C1 segment of cervical spinal cord (tissue), 14 donors: Measurements from ENCODE around the gene MRC2.
"Not testable (repeated sequence)": the region's sequence is repeated elsewhere in the genome, so short reads cannot be mapped to it uniquely, and the experiment has no call there.

Experiments
- DNase-seq, 14 donors: peaks; one replicate each; lab custom pipeline; 2025; lab: John Stamatoyannopoulos, UW

Gene MRC2

DNA sequence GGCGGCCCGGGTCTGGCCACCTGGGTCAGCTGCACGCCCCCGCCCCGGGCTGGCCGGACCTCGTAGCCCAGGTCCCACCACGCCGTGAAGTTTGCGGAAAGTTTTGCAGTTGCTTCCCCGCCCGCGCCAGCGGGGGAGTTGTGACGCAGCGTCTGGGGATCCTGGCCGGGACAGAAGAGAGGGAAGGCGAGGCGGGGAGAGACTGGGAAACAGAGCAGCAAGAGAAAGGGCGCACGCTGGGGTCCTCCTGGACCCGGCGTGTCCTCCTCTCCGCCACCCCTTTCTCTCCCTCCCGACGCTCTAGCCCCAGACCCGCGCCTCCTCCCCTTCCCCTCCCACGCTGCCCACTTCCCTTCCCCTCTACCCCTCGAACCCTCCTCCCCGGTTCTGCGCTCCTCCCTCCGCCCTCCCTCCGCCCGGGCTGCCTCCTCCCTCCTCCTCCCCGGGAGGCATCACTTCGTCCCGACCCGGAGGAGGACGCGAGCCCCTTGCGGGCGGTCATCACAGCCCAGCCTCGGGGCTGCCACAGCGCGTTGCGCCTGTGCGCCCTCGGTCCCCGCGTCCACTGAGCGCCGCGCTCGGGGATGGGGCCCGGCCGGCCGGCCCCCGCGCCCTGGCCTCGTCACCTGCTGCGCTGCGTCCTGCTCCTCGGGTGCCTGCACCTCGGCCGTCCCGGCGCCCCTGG lies at the start of gene MRC2:
Gene MRC2, plus strand, starts transcription at position 452 of the 685 bp plus-strand sequence. Its CDS starts 133 bp downstream, at position 585.
- peak in 7 of 14 donors; percentile 24 to 75 (median 50) for DNase-seq

DNA sequence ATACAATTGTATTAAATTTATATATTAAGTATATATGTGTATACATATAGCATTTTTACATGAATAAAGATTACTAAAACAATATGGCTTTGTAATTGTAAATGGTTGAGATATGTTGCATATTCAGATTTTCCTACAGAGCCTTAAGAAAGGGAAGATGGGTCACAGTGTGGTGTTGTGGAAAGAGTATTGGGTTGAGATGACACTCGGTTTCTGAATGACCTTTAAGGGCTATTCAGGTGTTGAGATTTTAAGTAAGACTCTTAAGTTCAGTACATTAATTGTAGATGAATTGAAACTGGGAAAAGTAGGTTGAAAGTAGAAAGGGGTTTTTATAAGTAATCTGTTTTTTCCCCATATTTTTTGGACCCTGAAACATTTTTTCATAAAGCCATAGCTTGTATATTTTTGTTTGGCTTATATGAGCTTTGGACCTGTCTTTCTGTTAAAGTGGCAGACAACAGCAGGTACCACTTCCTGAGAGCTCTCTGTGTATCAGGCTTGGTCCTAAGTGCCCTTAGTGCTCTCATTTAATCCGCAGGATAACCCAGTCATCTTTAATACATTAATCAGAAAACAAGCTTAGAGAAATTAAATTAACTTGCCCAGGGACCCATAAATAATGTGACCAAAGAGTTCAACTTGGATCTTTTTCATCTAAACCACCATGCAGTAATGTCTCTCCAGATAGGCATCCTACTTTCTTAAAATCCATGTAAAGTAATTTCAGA lies 48.5 kb upstream of the MRC2 start:
- no peak for DNase-seq

DNA sequence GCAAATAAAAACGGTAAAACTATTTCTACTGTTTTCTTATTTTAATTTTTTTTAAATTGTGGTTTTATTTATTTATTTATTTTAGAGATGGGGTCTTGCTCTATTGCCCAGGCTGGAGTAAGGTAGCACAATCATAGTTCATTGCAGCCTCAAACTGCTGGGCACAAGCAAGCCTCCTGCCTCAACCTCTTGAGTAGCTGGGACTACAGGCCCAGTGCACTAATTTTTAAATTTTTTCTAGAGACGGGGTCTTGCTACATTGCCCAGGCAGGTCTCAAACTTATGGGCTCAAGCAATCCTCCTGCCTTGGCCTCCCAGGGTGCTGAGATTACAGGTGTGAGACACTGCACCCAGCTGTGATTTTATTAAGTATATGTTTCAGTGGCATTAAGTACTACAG lies 46.5 kb upstream of the MRC2 start:
- DNase-seq: no peak

GRCh38 chr17:62581764-62582163 lies 45.7 kb upstream of the MRC2 start:
- DNase-seq: peak in 1 of 14 donors; percentile 4

- no peak for DNase-seq
Observed at GRCh38 chr17:62587554-62587953, 39.9 kb upstream of the MRC2 start.

DNA sequence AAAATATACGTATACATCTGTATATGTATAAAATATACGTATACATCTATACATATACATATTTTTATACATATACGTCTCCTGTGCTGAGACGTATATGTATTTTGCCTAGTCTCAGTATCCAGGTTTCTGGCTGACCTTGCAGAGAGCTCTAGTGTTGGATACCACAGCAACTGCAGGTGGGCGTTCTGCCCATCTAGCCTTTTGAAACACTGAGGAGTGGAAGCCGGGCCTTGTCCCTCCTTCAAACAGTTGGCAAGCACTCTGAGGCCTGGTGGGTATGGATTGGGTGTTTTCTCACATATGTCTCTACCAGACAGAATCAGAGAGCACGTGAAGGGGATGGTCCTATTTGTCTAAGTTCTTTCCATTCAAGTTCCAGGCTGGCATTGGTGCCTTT lies 39.4 kb upstream of the MRC2 start:
- DNase-seq: peak in 1 of 14 donors; percentile 2

- no peak for DNase-seq
Observed at GRCh38 chr17:62591333-62591732, 36.1 kb upstream of the MRC2 start.

DNA sequence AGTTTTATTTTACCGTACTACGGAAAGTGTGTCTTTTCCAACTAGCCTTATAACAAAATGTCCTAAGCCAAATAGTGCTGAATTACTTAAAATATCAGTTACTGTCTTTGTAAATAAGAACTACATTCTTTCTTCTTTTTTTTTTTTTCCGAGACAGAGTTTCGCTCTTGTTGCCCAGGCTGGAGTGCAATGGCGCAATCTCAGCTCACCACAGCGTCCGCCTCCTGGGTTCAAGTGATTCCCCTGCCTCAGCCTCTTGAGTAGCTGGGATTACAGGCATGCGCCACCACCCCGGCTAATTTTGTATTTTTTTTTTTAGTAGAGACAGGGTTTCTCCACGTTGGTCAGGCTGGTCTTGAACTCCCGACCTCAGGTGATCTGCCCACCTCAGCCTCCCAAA lies 35.6 kb upstream of the MRC2 start:
- DNase-seq: not testable (repeated sequence)

- DNase-seq: no peak
Observed at GRCh38 chr17:62592341-62593099, 35.0 kb upstream of the MRC2 start.

- DNase-seq: no peak
Observed at GRCh38 chr17:62595484-62595883, 32.0 kb upstream of the MRC2 start.

DNA sequence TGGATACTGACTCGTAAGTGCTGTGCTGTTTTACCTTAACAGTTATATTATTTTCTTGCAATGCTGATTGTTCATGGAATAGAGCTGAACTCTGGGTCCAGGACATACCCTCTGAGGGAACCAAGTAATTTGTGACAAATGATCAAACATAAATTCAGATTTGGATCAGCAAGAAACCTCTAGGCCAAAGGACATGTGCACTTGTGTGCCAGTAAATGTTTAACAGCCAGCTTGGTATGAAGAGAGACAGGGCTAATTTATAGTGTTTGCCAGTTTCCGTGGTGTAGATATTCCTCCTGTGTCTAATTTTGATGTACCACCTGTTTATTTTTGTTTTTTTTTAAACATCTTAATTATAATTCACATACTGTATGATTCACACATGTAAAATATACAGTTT lies 30.8 kb upstream of the MRC2 start:
- no peak for DNase-seq

GRCh38 chr17:62597150-62597549 lies 30.3 kb upstream of the MRC2 start:
- DNase-seq: no peak

DNA sequence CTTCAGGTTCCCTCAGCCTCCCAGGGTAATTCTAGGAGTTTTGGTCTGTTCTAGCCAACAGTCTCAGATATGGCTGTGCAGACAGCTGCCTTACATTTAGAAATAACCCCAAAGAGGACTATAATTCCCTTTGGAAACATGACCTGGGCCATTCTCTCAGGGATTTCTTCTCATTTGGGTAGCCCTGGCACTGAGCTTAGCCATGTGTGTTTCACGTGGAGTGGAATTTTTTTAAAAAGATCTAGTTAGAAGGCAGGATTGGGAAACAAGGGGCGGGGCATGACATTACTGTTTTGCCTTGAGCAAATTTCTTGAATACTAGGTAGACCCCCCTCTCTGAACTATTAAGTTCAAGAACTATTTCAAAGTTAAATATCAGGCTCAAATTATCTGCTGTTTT lies 29.6 kb upstream of the MRC2 start:
- DNase-seq: no peak

- no peak for DNase-seq
Observed at GRCh38 chr17:62599964-62600657, 27.4 kb upstream of the MRC2 start.

DNA sequence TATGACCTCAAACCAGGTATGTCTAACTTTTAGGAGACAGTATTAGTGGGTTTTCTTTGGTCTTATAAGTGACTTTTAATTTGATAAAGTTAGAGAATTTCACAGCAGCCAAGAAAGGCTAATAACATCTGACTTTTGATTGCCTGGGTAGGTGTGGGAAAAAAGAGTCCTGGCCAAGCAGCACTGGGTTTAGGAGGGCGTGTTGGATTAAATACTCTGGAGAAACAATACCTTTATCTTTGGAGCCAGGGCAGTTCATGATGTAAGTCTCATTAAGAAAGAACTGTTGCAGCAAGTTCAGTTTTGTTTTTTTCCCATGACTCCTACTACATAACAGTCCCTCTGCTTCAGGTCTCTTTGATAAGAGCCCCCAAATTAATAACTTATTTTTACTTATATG lies 26.7 kb upstream of the MRC2 start:
- no peak for DNase-seq

GRCh38 chr17:62601471-62601870 lies 26.0 kb upstream of the MRC2 start:
- DNase-seq: no peak

DNA sequence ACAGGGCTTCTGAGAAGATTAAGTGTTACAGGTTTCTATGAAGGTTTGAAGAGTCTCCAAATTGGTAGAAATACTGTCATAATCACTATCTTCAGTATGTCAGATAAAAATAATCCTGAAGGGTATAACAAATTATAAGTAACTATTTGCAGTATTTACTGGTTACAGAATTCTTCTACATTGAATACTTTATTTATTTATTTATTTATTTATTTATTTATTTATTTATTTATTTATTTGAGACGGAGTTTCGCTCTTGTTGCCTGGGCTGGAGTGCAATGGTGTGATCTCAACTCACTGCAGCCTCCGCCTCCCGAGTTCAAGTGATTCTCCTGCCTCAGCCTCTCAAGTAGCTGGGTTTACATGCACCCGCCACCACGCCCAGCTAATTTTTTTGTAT lies 23.7 kb upstream of the MRC2 start:
- DNase-seq: not testable (repeated sequence)

- no peak for DNase-seq
Observed at GRCh38 chr17:62605588-62605987, 21.9 kb upstream of the MRC2 start.

- DNase-seq: no peak
Observed at GRCh38 chr17:62611292-62611691, 16.2 kb upstream of the MRC2 start.

- DNase-seq: no peak
Observed at GRCh38 chr17:62611728-62612127, 15.7 kb upstream of the MRC2 start.

- DNase-seq: not testable (repeated sequence)
Observed at GRCh38 chr17:62612289-62612688, 15.2 kb upstream of the MRC2 start.

GRCh38 chr17:62613095-62613494 lies 14.4 kb upstream of the MRC2 start:
- not testable (repeated sequence) for DNase-seq
